Measurements from ENCODE around the gene MSI2. TPM values are rescaled to one million over a fixed set of nuclear protein-coding genes. Genes with fewer than 3 reads are reported as not detected.

MSI2 gene
- total RNA-seq, 1 donor from 2014 or later, result 75.5 TPM

- no peak overlapping the region for H3K27ac Mint-ChIP-seq (ENCODE audit: unreplicated experiment)
- H3K27me3 Mint-ChIP-seq (ENCODE audit: unreplicated experiment), result no peaks in the 10 kb centered on the region
- no peak for TF ChIP-seq CTCF (IDR thresholded peaks at IDR 0.05)
- peaks cover 3% of the 10 kb centered on the region for H3K36me3 Mint-ChIP-seq (ENCODE audit: unreplicated experiment)
- H3K9me3 Mint-ChIP-seq (ENCODE audit: unreplicated experiment), result no peaks in the 10 kb centered on the region
- H3K4me1 Mint-ChIP-seq (ENCODE audit: unreplicated experiment), result peaks cover 31% of the 10 kb centered on the region
- no peak for DNase-seq (ENCODE audit: extremely low spot score, unreplicated experiment)
- H3K4me3 Mint-ChIP-seq (ENCODE audit: unreplicated experiment), result no peak overlapping the region
These were observed 151.9 kb downstream of the MSI2 start for GRCh38 chr17:57408071-57408811.

- H3K9me3 Mint-ChIP-seq (ENCODE audit: unreplicated experiment), result no peaks in the 10 kb centered on the region
- peaks cover 31% of the 10 kb centered on the region for H3K4me1 Mint-ChIP-seq (ENCODE audit: unreplicated experiment)
- no peaks in the 10 kb centered on the region for H3K27me3 Mint-ChIP-seq (ENCODE audit: unreplicated experiment)
- H3K4me3 Mint-ChIP-seq (ENCODE audit: unreplicated experiment), result no peak overlapping the region
- no peak for DNase-seq (ENCODE audit: extremely low spot score, unreplicated experiment)
- no peak overlapping the region for H3K27ac Mint-ChIP-seq (ENCODE audit: unreplicated experiment)
- peaks cover 2% of the 10 kb centered on the region for H3K36me3 Mint-ChIP-seq (ENCODE audit: unreplicated experiment)
- TF ChIP-seq CTCF (IDR thresholded peaks at IDR 0.05), result no peak
These were observed 153.8 kb downstream of the MSI2 start for GRCh38 chr17:57410169-57410568.

- H3K36me3 Mint-ChIP-seq (ENCODE audit: unreplicated experiment), result peaks cover 4% of the 10 kb centered on the region
- no peak for TF ChIP-seq CTCF (IDR thresholded peaks at IDR 0.05)
- DNase-seq (ENCODE audit: extremely low spot score, unreplicated experiment), result no peak
- no peak overlapping the region for H3K27ac Mint-ChIP-seq (ENCODE audit: unreplicated experiment)
- H3K4me3 Mint-ChIP-seq (ENCODE audit: unreplicated experiment), result no peak overlapping the region
- H3K27me3 Mint-ChIP-seq (ENCODE audit: unreplicated experiment), result no peaks in the 10 kb centered on the region
- H3K9me3 Mint-ChIP-seq (ENCODE audit: unreplicated experiment), result peaks cover 3% of the 10 kb centered on the region
- H3K4me1 Mint-ChIP-seq (ENCODE audit: unreplicated experiment), result peaks cover 23% of the 10 kb centered on the region
These were observed 156.3 kb downstream of the MSI2 start for GRCh38 chr17:57412520-57413096.

GRCh38 chr17:57413848-57414651 is 157.7 kb downstream of the MSI2 start:
- H3K27me3 Mint-ChIP-seq (ENCODE audit: unreplicated experiment), result no peaks in the 10 kb centered on the region
- no peak overlapping the region for H3K4me3 Mint-ChIP-seq (ENCODE audit: unreplicated experiment)
- peaks cover 3% of the 10 kb centered on the region for H3K9me3 Mint-ChIP-seq (ENCODE audit: unreplicated experiment)
- H3K4me1 Mint-ChIP-seq (ENCODE audit: unreplicated experiment), result peaks cover 9% of the 10 kb centered on the region
- no peak overlapping the region for H3K27ac Mint-ChIP-seq (ENCODE audit: unreplicated experiment)
- H3K36me3 Mint-ChIP-seq (ENCODE audit: unreplicated experiment), result peaks cover 4% of the 10 kb centered on the region
- no peak for TF ChIP-seq CTCF (IDR thresholded peaks at IDR 0.05)
- DNase-seq (ENCODE audit: extremely low spot score, unreplicated experiment), result no peak

- Mint-ChIP-seq H3K4me3 (ENCODE audit: unreplicated experiment) (no peak overlapping the region), H3K9me3 (ENCODE audit: unreplicated experiment) (peaks cover 3% of the 10 kb centered on the region), H3K36me3 (ENCODE audit: unreplicated experiment) (peaks cover 4% of the 10 kb centered on the region), H3K27ac (ENCODE audit: unreplicated experiment) (no peak overlapping the region), H3K27me3 (ENCODE audit: unreplicated experiment) (no peaks in the 10 kb centered on the region), H3K4me1 (ENCODE audit: unreplicated experiment) (peaks cover 8% of the 10 kb centered on the region)
- DNase-seq (ENCODE audit: extremely low spot score, unreplicated experiment), result no peak
- no peak for TF ChIP-seq CTCF (IDR thresholded peaks at IDR 0.05)
These were observed 159.5 kb downstream of the MSI2 start for GRCh38 chr17:57415751-57416207.

All from osteocyte (in vitro differentiated cells).